ENCODE measurements around the gene CACNA2D1.

CACNA2D1 gene

GRCh38 chr7:82158327-82158726, 285.2 kb downstream of the CACNA2D1 start:
- TF ChIP-seq YY1 (IDR thresholded peaks at IDR 0.05; ENCODE audit: low read depth) (no peak), RAD21 (IDR thresholded peaks at IDR 0.05; ENCODE audit: low read depth) (no peak), EGR1 (IDR thresholded peaks at IDR 0.05) (no peak), TAF1 (IDR thresholded peaks at IDR 0.05; ENCODE audit: low read depth) (no peak), TEAD4 (IDR thresholded peaks at IDR 0.05) (no peak), NFIC (IDR thresholded peaks at IDR 0.05) (no peak), TCF12 (IDR thresholded peaks at IDR 0.05; ENCODE audit: low read depth) (no peak), USF1 (IDR thresholded peaks at IDR 0.05) (no peak), CREB1 (IDR thresholded peaks at IDR 0.05; ENCODE audit: low read depth) (no peak), REST (IDR thresholded peaks at IDR 0.05; ENCODE audit: low read depth) (no peak)

GRCh38 chr7:82156893-82157292, 286.7 kb downstream of the CACNA2D1 start:
- TF ChIP-seq EGR1 (IDR thresholded peaks at IDR 0.05) (no peak), NFIC (IDR thresholded peaks at IDR 0.05) (no peak), USF1 (IDR thresholded peaks at IDR 0.05) (no peak), YY1 (IDR thresholded peaks at IDR 0.05; ENCODE audit: low read depth) (no peak), CREB1 (IDR thresholded peaks at IDR 0.05; ENCODE audit: low read depth) (no peak), FOXM1 (IDR thresholded peaks at IDR 0.05; ENCODE audit: borderline replicate concordance, low read depth) (no peak)

GRCh38 chr7:82156168-82156567, 287.4 kb downstream of the CACNA2D1 start:
- TF ChIP-seq EGR1 (IDR thresholded peaks at IDR 0.05) (no peak), FOXM1 (IDR thresholded peaks at IDR 0.05; ENCODE audit: borderline replicate concordance, low read depth) (no peak), TEAD4 (IDR thresholded peaks at IDR 0.05) (no peak)

GRCh38 chr7:82154728-82155127, 288.8 kb downstream of the CACNA2D1 start:
- TF ChIP-seq YY1 (IDR thresholded peaks at IDR 0.05; ENCODE audit: low read depth) (no peak), TCF12 (IDR thresholded peaks at IDR 0.05; ENCODE audit: low read depth) (no peak), EP300 (IDR thresholded peaks at IDR 0.05; ENCODE audit: borderline replicate concordance) (no peak), USF1 (IDR thresholded peaks at IDR 0.05) (no peak), TAF1 (IDR thresholded peaks at IDR 0.05; ENCODE audit: low read depth) (no peak), RAD21 (IDR thresholded peaks at IDR 0.05; ENCODE audit: low read depth) (no peak), EGR1 (IDR thresholded peaks at IDR 0.05) (no peak), MAX (IDR thresholded peaks at IDR 0.05) (no peak), CREB1 (IDR thresholded peaks at IDR 0.05; ENCODE audit: low read depth) (no peak), NFIC (IDR thresholded peaks at IDR 0.05) (no peak), TEAD4 (IDR thresholded peaks at IDR 0.05) (no peak), REST (IDR thresholded peaks at IDR 0.05; ENCODE audit: low read depth) (no peak), ZBTB7A (IDR thresholded peaks at IDR 0.05; ENCODE audit: low read depth) (no peak), CEBPB (IDR thresholded peaks at IDR 0.05) (no peak), FOXM1 (IDR thresholded peaks at IDR 0.05; ENCODE audit: borderline replicate concordance, low read depth) (no peak)

GRCh38 chr7:82153776-82154175, 289.8 kb downstream of the CACNA2D1 start:
- TF ChIP-seq EP300 (IDR thresholded peaks at IDR 0.05; ENCODE audit: borderline replicate concordance) (no peak), TCF12 (IDR thresholded peaks at IDR 0.05; ENCODE audit: low read depth) (no peak), USF1 (IDR thresholded peaks at IDR 0.05) (no peak), CEBPB (IDR thresholded peaks at IDR 0.05) (no peak), EGR1 (IDR thresholded peaks at IDR 0.05) (no peak), ZBTB7A (IDR thresholded peaks at IDR 0.05; ENCODE audit: low read depth) (no peak), FOXM1 (IDR thresholded peaks at IDR 0.05; ENCODE audit: borderline replicate concordance, low read depth) (no peak), MAX (IDR thresholded peaks at IDR 0.05) (no peak), REST (IDR thresholded peaks at IDR 0.05; ENCODE audit: low read depth) (no peak), NFIC (IDR thresholded peaks at IDR 0.05) (no peak), CREB1 (IDR thresholded peaks at IDR 0.05; ENCODE audit: low read depth) (no peak), RAD21 (IDR thresholded peaks at IDR 0.05; ENCODE audit: low read depth) (no peak), TAF1 (IDR thresholded peaks at IDR 0.05; ENCODE audit: low read depth) (no peak), TEAD4 (IDR thresholded peaks at IDR 0.05) (no peak)

Measured in Ishikawa (cell line).